Measurements from ENCODE around the gene GSS.

- TF ChIP-seq, protein P1, sequence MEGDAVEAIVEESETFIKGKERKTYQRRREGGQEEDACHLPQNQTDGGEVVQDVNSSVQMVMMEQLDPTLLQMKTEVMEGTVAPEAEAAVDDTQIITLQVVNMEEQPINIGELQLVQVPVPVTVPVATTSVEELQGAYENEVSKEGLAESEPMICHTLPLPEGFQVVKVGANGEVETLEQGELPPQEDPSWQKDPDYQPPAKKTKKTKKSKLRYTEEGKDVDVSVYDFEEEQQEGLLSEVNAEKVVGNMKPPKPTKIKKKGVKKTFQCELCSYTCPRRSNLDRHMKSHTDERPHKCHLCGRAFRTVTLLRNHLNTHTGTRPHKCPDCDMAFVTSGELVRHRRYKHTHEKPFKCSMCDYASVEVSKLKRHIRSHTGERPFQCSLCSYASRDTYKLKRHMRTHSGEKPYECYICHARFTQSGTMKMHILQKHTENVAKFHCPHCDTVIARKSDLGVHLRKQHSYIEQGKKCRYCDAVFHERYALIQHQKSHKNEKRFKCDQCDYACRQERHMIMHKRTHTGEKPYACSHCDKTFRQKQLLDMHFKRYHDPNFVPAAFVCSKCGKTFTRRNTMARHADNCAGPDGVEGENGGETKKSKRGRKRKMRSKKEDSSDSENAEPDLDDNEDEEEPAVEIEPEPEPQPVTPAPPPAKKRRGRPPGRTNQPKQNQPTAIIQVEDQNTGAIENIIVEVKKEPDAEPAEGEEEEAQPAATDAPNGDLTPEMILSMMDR (IDR thresholded peaks at IDR 0.05; ENCODE audit: insufficient read depth, low read length), result no peak
- TF ChIP-seq POLR2AphosphoS5 (IDR thresholded peaks at IDR 0.05; ENCODE audit: low read depth), result no peak
These were observed 59.5 kb downstream of the GSS start for GRCh38 chr20:34896086-34896621.
